Mucosa of stomach (tissue), 1 donor: ENCODE results near the gene NPAS3.

Source experiments
- H3K27me3 ChIP-seq: one replicate; pipeline ENCODE4 v1.7.0; 2013; ENCODE audit warnings: mild to moderate bottlenecking, low read length; ENCODE audit not compliant: control insufficient read depth, insufficient read depth
- H3K36me3 ChIP-seq: one replicate; pipeline ENCODE4 v1.7.0; 2013; ENCODE audit warnings: low read length; ENCODE audit not compliant: control insufficient read depth, insufficient read depth
- H3K4me1 ChIP-seq: one replicate; pipeline ENCODE4 v1.7.0; 2013; ENCODE audit warnings: mild to moderate bottlenecking, low read length; ENCODE audit not compliant: control insufficient read depth, insufficient read depth
- H3K4me3 ChIP-seq: one replicate; pipeline ENCODE4 v1.7.0; 2013; ENCODE audit warnings: low read length
- H3K9ac ChIP-seq: one replicate; pipeline ENCODE4 v1.7.0; 2013; ENCODE audit warnings: mild to moderate bottlenecking, low read length, moderate library complexity
- H3K9me3 ChIP-seq: one replicate; pipeline ENCODE4 v1.7.0; 2013; ENCODE audit warnings: mild to moderate bottlenecking, low read length, moderate library complexity; ENCODE audit not compliant: control insufficient read depth
- donor health status: Pancreatic carcinoma.

NPAS3 gene

DNA sequence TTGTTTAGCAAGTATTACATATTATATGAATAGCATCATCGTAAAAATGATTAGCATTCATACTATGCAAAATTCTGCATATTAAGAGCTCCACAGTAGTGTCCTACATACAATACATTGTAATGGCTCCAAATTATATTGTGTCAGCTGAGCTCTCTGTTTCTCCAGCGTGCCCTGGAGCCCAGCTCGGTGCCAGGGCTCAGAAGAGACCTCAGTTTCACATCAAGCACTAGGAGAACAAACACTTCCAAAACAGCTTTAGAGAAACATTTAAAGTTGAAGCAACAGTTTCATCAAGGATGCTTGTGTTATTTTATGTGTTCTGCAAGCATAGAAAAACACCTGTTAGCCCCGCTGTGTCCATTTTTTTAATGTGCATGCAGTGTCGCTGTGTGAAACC is 555.3 kb downstream of the NPAS3 start:
- no peak overlapping the region for H3K9ac ChIP-seq
- no peak overlapping the region for H3K4me3 ChIP-seq

DNA sequence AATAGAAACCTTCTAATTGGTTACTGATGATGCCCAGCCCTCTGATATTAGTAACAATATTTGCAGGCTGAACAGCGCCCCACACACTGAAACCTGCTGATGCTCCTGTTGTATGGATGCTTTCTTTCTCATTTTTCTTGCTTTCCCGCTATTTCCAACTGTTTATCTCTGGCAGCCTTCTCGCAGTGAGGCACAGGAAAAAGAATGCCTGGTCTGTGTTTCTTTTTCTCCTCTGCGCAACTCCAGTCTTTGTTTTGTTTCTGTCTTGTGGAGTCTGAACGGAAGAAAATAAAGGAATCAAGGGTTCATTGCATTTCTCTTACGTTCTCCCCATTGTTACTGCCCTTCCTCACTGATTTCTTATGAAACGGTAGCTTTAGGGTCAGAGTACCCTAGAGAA is 561.0 kb downstream of the NPAS3 start:
- Histone ChIP-seq H3K27me3 (no peaks in the 10 kb centered on the region), H3K36me3 (no peaks in the 10 kb centered on the region), H3K4me3 (no peak overlapping the region), H3K9ac (no peak overlapping the region), H3K9me3 (no peaks in the 10 kb centered on the region), H3K4me1 (no peaks in the 10 kb centered on the region)

More for the DNA sequence above, 555.3 kb downstream of the NPAS3 start:
- H3K9me3 ChIP-seq = no peaks in the 10 kb centered on the region
- H3K4me1 ChIP-seq = no peaks in the 10 kb centered on the region
- H3K36me3 ChIP-seq = no peaks in the 10 kb centered on the region
- H3K27me3 ChIP-seq = no peaks in the 10 kb centered on the region

- no peak overlapping the region for H3K9ac ChIP-seq
- no peaks in the 10 kb centered on the region for H3K27me3 ChIP-seq
- no peaks in the 10 kb centered on the region for H3K9me3 ChIP-seq
- no peaks in the 10 kb centered on the region for H3K4me1 ChIP-seq
- H3K36me3 ChIP-seq = no peaks in the 10 kb centered on the region
- no peak overlapping the region for H3K4me3 ChIP-seq
Measured at GRCh38 chr14:33504246-33505099, 565.8 kb downstream of the NPAS3 start.

DNA sequence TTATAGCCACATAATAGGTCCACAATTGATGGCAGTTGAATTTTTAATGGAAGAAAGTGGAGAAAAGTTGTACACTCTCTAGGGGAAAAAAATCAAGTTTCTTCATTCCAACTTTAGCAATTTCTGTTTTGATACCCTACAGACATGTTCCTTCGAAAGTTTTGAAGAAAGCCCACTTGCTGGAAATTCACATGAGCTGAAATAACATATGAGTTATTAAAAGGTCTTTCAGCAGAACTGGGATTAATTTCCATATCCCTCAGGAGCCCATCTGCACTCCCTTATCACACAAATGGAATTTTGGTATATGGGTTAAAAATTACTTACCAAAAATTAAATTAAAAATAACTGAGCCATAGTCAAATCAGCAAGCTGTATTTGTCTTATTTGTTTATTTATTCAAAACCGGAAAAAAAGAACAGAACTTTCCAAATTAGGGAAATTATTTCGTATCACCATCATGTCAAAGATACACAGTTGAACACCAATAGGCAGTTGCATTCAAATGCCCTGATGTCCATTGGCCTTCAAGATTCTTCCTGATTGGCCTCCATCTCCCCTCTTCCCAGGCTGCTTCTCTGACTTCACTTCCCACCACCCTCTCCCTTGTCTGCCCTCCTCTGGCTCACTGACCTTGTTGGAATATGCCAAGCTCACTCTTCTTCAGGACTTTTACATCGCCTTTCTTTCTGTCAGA is 566.7 kb downstream of the NPAS3 start:
- Histone ChIP-seq H3K27me3 (no peaks in the 10 kb centered on the region), H3K9ac (no peak overlapping the region), H3K9me3 (no peaks in the 10 kb centered on the region), H3K4me3 (no peak overlapping the region), H3K4me1 (no peaks in the 10 kb centered on the region), H3K36me3 (no peaks in the 10 kb centered on the region)

DNA sequence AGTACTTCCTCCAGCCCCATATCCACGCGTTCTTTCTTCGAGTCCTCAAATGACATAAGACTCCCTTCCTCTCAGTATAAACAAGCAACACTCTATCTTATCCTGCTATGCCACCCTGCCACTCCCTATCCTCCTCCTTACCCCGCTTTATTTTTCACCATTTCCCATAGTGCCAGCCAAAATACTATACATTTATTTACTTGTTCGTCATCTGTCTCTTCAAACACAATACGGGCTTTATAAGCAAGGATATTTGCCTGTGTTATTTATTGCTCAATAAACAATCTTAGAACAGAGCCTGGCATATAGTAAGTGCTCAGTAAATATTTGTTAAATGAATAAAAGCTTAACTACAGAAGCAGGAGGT is 567.3 kb downstream of the NPAS3 start:
- Histone ChIP-seq H3K4me1 (no peaks in the 10 kb centered on the region), H3K9me3 (no peaks in the 10 kb centered on the region), H3K4me3 (no peak overlapping the region), H3K36me3 (no peaks in the 10 kb centered on the region), H3K27me3 (no peaks in the 10 kb centered on the region), H3K9ac (no peak overlapping the region)

- H3K36me3 ChIP-seq = no peaks in the 10 kb centered on the region
- no peak overlapping the region for H3K4me3 ChIP-seq
- H3K9ac ChIP-seq = no peak overlapping the region
- no peaks in the 10 kb centered on the region for H3K4me1 ChIP-seq
- H3K27me3 ChIP-seq = no peaks in the 10 kb centered on the region
- no peaks in the 10 kb centered on the region for H3K9me3 ChIP-seq
Measured at GRCh38 chr14:33508126-33509062, 569.7 kb downstream of the NPAS3 start.

GRCh38 chr14:33509454-33509853 is 570.8 kb downstream of the NPAS3 start:
- no peaks in the 10 kb centered on the region for H3K4me1 ChIP-seq
- H3K4me3 ChIP-seq = no peak overlapping the region
- H3K27me3 ChIP-seq = no peaks in the 10 kb centered on the region
- H3K36me3 ChIP-seq = no peaks in the 10 kb centered on the region
- H3K9me3 ChIP-seq = no peaks in the 10 kb centered on the region
- H3K9ac ChIP-seq = no peak overlapping the region

GRCh38 chr14:33510063-33510481 is 571.4 kb downstream of the NPAS3 start:
- Histone ChIP-seq H3K9ac (no peak overlapping the region), H3K9me3 (no peaks in the 10 kb centered on the region), H3K36me3 (no peaks in the 10 kb centered on the region), H3K4me3 (no peak overlapping the region), H3K4me1 (no peaks in the 10 kb centered on the region), H3K27me3 (no peaks in the 10 kb centered on the region)

- Histone ChIP-seq H3K9me3 (no peaks in the 10 kb centered on the region), H3K27me3 (no peaks in the 10 kb centered on the region), H3K36me3 (no peaks in the 10 kb centered on the region), H3K9ac (no peak overlapping the region), H3K4me1 (no peaks in the 10 kb centered on the region), H3K4me3 (no peak overlapping the region)
Measured at GRCh38 chr14:33510991-33511390, 572.3 kb downstream of the NPAS3 start.

- Histone ChIP-seq H3K4me3 (no peak overlapping the region), H3K27me3 (no peaks in the 10 kb centered on the region), H3K36me3 (no peaks in the 10 kb centered on the region), H3K9ac (no peak overlapping the region), H3K9me3 (no peaks in the 10 kb centered on the region), H3K4me1 (no peaks in the 10 kb centered on the region)
Measured at GRCh38 chr14:33511851-33512640, 573.4 kb downstream of the NPAS3 start.

DNA sequence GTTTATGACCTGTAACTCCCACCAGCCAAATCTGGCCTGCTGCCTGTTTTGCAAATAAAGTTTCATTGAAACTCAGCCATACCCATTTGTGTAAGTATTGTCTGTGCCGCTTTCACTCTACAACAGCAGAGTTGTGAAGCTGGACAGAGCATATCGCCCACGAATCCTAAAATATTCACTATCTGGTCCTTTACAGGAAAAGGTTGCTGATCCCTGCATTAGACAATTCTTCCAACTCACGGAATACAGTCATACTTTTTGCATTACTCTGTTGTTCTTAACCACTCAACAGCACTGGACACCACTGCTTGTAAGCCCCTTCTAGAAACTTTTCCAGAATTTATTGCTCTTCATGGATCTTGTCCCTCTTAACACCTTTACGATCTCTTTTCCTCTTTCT is 576.8 kb downstream of the NPAS3 start:
- Histone ChIP-seq H3K4me1 (no peaks in the 10 kb centered on the region), H3K4me3 (no peak overlapping the region)

More for the DNA sequence above, 576.8 kb downstream of the NPAS3 start:
- H3K36me3 ChIP-seq = no peaks in the 10 kb centered on the region
- no peaks in the 10 kb centered on the region for H3K9me3 ChIP-seq
- H3K27me3 ChIP-seq = peaks cover 6% of the 10 kb centered on the region
- no peak overlapping the region for H3K9ac ChIP-seq
